Brain pericyte (primary cell): ENCODE measurements around the gene GOLGA6L10.
"Not testable (repeated sequence)": the region's sequence is repeated elsewhere in the genome, so short reads cannot be mapped to it uniquely, and the experiment has no call there.

ENCODE experiments used
- DNase-seq: peaks from one replicate; pipeline ENCODE4 v3.0.0-alpha.2; 2012; ENCODE audit warnings: low read depth, low spot score

Gene GOLGA6L10, protein sequence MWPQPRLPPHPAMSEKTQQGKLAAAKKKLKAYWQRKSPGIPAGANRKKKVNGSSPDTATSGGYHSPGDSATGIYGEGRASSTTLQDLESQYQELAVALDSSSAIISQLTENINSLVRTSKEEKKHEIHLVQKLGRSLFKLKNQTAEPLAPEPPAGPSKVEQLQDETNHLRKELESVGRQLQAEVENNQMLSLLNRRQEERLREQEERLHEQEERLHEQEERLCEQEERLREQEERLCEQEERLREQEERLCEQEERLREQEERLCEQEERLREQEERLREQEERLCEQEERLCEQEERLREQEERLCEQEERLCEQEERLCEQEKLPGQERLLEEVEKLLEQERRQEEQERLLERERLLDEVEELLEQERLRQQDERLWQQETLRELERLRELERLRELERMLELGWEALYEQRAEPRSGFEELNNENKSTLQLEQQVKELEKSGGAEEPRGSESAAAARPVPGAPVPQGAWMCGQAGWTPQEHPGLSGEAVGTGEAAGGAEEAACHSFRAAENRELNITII

GRCh38 chr15:82349375-82349774 lies at the start of gene GOLGA6L10:
TSS of gene GOLGA6L10 (minus strand) at chr15:82349475. CDS start at chr15:82349375, 100 bp downstream.
- not testable (repeated sequence) for DNase-seq

GRCh38 chr15:82398785-82399184 lies 49.5 kb upstream of the GOLGA6L10 start:
- no peak for DNase-seq

DNA sequence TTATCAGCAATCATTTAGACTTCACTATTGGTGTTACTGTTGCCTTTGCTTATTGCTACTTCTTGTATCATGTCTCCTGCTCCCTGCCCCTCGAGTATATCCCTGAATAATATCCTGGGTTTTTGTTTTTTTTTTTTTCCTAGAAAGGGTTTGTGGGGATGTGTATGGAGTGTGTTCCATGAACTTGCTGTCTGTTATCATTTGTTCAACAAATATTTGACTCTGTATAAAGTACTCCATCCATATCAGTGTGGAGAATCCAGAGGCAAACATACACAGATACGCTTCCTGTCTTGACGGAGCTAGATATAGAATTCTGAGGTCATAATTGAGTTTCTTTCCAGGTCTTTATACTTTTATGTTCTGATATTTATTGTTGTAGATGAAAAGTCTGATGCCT lies 48.5 kb upstream of the GOLGA6L10 start:
- DNase-seq: no peak

- not testable (repeated sequence) for DNase-seq
Measured at GRCh38 chr15:82395788-82396187, 46.5 kb upstream of the GOLGA6L10 start.

GRCh38 chr15:82393671-82394070 lies 44.4 kb upstream of the GOLGA6L10 start:
- no peak for DNase-seq

DNA sequence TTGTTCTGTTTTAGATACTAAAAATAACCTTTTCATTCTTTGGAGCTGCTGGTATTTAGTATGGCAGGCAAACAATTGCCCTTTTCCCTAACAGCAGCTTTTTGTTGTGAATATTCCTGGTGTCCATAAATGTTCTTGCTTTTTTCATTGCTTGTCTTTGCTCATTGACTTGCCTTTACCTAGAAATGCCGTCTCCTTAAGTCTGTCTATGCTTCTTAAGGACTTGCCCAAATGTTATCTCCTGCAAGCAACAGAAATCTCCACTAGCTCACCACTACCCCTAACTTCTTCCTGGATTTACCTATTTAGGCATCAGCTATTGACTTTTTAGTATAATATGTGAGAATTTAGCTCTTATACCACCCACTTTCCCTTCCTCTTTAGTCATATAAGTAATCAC lies 42.8 kb upstream of the GOLGA6L10 start:
- DNase-seq: not testable (repeated sequence)

DNA sequence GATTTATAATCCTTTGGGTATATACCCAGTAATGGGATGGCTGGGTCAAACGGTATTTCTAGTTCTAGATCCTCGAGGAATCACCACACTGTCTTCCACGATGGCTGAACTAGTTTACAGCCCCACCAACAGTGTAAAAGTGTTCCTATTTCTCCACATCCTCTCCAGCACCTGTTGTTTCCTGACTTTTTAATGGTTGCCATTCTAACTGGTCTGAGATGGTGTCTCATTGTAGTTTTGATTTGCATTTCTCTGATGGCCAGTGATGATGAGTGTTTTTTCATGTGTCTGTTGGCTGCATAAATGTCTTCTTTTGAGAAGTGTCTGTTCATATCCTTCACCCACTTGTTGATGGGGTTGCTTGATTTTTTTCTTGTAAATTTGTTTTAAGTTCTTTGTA lies 40.9 kb upstream of the GOLGA6L10 start:
- DNase-seq: not testable (repeated sequence)

DNA sequence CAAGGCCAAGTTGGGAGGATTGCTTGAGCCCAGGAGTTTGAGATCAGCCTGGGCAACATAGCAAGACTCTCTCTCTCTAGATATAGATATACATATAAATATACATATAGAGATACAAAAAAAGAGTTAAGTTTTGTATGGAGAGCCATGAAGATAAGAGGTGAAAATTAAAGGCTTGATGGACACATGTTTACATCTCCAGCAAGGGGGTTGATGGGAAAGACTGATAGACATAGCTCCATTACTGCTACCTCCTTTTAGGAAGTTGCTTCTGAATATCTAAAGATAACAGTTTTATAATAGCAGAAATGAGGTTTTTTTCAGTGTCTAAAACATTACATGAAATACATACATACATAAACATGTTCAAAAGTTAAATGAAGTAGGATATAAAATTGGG lies 37.9 kb upstream of the GOLGA6L10 start:
- DNase-seq: not testable (repeated sequence)

DNA sequence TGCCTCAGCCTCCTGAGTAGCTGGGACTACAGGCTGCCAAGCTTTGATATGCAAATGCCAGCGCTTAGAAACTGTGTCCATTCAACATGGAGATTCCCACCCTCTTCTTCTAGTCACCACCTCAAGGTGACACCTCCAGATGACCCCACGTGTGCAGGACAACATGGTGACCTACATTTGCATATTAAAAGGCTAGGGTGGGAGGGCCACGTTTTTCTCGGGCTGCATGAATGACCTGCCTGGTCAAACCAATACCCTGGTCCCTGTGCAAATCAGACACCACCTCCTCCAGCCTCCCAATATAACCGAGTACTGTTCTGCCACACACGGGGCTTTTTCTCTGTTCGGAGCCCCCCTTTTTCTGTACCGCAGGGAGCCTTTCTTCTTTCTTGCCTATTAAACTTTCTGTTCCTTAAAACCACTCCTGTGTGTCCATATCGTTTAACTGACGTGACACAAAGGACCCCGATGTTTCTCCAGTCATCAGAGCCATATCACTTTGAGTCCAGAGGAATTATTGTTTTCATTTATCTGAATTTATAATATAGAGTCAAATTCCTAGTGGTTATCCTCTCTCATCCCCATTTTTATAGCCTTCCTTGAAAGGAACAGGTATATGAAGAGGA lies 32.2 kb upstream of the GOLGA6L10 start:
- DNase-seq: not testable (repeated sequence)

DNA sequence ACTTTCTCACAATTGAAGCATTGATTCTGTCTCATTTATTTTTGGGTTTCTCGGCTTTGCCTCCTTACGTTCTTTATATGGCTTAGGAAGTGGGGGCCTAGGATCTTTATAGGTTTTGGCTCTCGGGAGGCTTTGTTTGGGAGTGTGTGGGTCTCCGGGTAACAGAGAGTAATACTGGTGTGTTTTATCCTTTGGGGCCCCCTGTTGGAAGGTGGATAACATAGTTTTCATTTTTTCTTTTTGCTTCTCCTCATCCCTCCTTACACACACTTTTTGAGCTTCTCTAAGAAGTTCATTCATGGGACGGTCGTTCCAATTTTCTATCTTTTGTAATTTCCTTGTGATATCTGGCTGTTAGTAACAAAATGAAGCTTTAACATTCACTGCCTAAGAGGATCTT lies 30.3 kb upstream of the GOLGA6L10 start:
- not testable (repeated sequence) for DNase-seq

DNA sequence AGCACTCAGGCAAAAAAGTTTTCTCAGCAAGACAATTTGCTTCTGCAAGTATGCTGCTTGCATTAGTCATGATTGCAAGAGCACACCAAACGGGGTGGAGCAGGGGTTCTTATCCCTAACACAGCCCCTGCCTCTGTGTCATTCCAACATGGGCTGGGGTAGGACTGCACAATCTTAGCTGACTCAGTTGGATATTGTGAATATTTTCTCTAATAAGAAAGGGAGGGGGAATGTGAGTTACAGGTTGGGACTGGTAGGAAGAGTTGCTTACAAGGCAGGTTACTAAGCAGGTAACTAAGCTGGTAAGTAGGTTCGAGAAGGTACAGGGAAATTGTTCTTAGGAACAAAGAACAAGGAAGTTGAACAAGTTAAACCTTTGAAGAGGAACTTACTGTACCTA lies 24.4 kb upstream of the GOLGA6L10 start:
- DNase-seq: not testable (repeated sequence)

DNA sequence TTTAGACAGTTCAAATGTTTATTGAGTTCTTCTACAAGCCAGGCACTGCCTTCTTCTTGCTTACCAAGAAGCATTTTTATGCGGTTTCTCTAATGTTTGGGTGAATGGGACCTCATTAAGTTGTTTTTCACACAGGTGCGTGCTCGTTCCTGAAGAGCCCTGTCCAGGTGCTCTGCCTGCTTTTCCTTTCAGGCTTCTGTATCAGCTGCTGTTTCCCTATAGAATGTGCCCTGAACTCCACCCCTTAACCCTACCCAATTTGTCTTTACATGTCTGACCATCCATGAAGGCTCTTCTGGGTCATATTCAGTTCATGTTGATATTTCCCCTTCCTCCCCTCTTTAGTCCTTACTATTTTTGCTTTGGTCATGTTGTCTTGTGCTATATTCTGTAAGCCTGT lies 22.4 kb upstream of the GOLGA6L10 start:
- DNase-seq: no peak

DNA sequence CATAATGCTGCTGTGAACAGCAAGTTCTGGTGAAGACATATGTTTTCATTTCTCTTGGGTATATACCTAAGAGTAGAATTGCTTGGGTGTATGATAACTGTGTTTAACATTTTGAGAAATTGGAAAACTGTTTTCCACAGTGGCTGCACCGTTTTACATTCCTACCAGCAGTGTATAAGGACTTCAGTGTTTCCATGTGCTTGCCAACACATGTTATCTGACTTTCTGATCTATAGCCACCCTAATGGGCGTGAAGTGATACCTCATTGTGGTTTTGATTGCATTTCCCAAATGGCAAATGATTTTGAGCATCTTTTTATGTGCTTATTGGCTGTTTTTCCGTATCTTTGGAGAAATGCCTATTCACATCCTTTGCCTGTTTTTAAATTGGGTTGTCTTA lies 18.5 kb upstream of the GOLGA6L10 start:
- DNase-seq: not testable (repeated sequence)

DNA sequence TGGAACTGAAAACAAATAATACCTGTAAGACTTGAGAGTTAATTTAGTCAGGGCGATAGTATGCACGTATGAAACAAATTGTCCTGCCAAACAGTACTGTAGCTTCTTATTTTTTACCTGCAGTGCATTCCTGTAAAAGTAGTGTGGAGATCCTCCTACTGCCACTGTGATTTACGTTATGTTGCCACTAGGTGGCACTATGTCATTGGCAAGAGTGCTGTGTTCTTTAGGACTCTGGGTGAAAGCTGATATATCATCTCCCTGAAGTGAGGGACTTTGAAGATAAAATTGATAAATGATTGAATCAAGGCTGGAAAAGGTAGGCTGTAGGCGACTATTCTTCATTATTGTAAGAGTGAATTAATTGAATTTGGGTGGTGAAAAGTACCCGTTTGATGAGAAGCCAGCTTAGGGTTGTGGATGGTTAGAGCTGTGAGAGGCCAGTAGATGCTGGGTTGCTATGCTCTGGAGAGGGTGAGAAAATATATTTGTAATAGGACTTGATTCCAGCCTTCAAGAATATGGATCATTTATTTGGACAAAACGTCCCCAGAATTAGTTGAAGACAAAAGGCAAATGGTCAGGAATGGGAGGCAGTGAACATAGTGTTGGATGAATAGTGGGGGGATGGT lies 16.5 kb upstream of the GOLGA6L10 start:
- not testable (repeated sequence) for DNase-seq

DNA sequence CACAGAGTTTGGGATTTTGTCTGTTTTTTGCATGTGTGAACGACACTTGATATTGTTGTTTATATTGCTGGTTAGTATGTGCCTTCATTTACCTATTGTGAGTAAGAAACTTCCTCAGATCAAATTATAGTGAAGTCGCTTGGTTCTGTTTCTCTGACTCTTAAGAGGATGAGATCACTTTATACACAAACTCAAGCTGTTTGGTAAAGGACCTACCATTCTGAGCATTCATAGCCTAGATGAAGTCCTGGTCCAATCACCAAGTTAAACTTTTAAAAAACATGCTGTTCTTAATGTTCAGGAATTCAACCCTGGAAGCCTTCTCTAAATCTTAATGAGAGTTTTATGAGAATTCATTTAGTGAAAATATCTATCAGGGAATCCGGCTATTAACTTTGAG lies 15.3 kb upstream of the GOLGA6L10 start:
- not testable (repeated sequence) for DNase-seq

- DNase-seq: not testable (repeated sequence)
Measured at GRCh38 chr15:82362790-82363189, 13.5 kb upstream of the GOLGA6L10 start.

DNA sequence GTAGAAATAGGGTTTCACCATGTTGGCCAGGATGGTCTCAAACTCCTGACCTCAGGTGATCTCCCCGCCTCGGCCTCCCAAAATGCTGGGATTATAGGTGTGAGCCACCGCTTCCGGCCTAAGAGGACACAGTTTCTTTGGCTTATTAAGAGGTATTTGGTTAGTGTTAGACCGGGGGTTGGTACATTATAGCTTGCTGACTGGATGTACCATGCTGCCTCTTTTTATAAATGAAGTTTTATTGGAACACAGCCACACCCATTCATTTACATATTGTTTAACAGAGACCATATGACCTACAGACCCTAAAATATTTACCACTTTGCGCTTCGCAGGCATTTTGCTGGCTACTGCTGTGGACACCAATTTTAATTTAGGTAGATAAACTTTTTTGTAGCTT lies 11.3 kb upstream of the GOLGA6L10 start:
- not testable (repeated sequence) for DNase-seq

DNA sequence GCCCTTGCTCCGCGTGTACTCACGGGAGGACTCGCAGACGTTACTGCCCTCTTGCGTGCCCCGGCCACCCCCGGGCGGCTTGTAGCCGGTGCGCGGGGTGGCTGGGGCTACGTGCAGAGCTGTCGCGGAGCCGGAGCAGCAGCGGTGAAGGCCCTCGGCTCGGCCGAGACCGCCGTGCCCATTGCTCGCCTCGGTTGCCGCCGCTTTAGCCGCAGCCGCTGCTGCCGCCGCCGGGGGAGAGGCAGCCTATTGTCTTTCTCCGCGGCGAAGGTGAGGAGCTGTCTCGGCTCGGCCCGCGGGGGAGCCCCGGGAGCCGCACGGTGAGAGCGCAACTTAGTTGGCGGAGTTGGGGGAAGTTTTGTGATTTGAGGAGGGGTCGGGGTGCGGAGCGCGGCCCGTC lies 5.8 kb upstream of the GOLGA6L10 start:
- not testable (repeated sequence) for DNase-seq

GRCh38 chr15:82354546-82354945 lies 5.3 kb upstream of the GOLGA6L10 start:
- DNase-seq: not testable (repeated sequence)

GRCh38 chr15:82347645-82348044 lies 1.6 kb downstream of the GOLGA6L10 start:
- DNase-seq: not testable (repeated sequence)

DNA sequence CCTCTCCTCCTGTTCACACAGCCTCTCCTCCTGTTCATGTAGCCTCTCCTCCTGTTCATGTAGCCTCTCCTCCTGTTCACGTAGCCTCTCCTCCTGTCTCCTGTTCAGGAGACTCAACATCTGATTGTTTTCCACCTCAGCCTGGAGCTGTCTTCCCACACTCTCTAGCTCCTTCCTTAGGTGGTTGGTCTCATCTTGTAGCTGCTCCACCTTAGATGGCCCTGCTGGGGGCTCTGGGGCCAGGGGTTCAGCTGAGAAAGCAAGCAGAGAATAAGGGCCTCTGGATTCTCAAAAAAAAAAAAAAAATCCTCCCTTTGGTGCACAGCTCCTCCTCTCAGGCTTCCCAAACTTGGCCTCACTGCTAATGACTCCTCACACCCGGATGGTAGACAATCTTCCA lies 4.1 kb downstream of the GOLGA6L10 start:
- DNase-seq: not testable (repeated sequence)

DNA sequence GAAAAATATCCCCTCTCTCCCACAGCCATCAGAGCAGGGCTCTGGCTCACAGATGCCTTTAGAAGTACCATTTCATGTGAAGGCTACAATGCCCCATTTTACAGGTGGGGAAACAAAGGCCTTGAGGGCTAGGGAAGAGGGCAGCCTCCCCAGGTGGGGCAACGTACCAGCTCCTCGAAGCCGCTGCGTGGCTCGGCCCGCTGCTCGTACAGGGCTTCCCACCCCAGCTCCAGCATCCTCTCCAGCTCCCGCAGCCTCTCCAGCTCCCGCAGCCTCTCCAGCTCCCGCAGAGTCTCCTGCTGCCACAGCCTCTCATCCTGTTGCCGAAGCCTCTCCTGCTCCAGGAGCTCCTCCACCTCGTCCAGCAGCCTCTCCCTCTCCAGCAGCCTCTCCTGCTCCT lies 4.9 kb downstream of the GOLGA6L10 start:
- DNase-seq: not testable (repeated sequence)
